OCI-LY7 (cell line): ENCODE results near the gene TRA2A. TPM values are rescaled to one million over a fixed set of nuclear protein-coding genes. Genes with fewer than 3 reads are reported as not detected.
A peak's percentile ranks its signal among the peaks of the same experiment; 100 is the strongest.

ENCODE experiments used
- BruUV-seq: library from RNA; stranded (reverse); fragments of 400-500 nt; replicated peaks from 2 replicates; lab custom pipeline; 2021; lab: Mats Ljungman, UMichigan
- CTCF ChIA-PET: fragments of 300-600 bp; sonication (Branson Sonifier 250); formaldehyde crosslinking; loops from one replicate; lab custom pipeline; 2022; ENCODE audit warnings: antibody characterized with exemption; ENCODE audit not compliant: unreplicated experiment; lab: Charles Lee
- POLR2A ChIA-PET: fragments of 300-600 bp; sonication (Branson Sonifier 250); formaldehyde crosslinking; loops from one replicate; lab custom pipeline; 2022; ENCODE audit warnings: antibody characterized with exemption; lab: Charles Lee
- DNase-seq: peaks from one replicate; pipeline ENCODE4 v3.0.0-alpha.2; 2015; ENCODE audit warnings: low spot score
- H2AFZ ChIP-seq: fragments of 200-600 bp; sonication (generic), shearing (Covaris generic); 2 replicates; pipeline ENCODE4 v1.6.1; 2014; ENCODE audit warnings: mild to moderate bottlenecking, antibody characterized with exemption, low read length, moderate library complexity
- H3K27ac ChIP-seq: fragments of 200-600 bp; sonication (generic); 2 replicates; pipeline ENCODE4 v1.5.1; 2014; ENCODE audit warnings: mixed run types, low read depth, mild to moderate bottlenecking, moderate library complexity, low read length, inconsistent platforms; ENCODE audit not compliant: poor library complexity, severe bottlenecking
- H3K36me3 ChIP-seq: fragments of 200-600 bp; sonication (generic); 2 replicates; pipeline ENCODE4 v1.6.1; 2014; ENCODE audit warnings: mild to moderate bottlenecking, antibody characterized with exemption, low read length, moderate library complexity, mixed read lengths; ENCODE audit not compliant: insufficient read depth
- H3K4me1 ChIP-seq: fragments of 200-600 bp; sonication (generic); 2 replicates; pipeline ENCODE4 v1.5.1; 2014; ENCODE audit warnings: mild to moderate bottlenecking, low read length; ENCODE audit not compliant: insufficient read depth, poor library complexity, severe bottlenecking
- H3K4me2 ChIP-seq: fragments of 200-600 bp; sonication (generic); 2 replicates; pipeline ENCODE4 v1.6.1; 2014; ENCODE audit warnings: mild to moderate bottlenecking, low read length
- H3K4me3 ChIP-seq: fragments of 200-600 bp; sonication (generic); 2 replicates; pipeline ENCODE4 v1.5.1; 2014; ENCODE audit warnings: mild to moderate bottlenecking, low read depth, low read length; ENCODE audit not compliant: poor library complexity, severe bottlenecking
- H3K79me2 ChIP-seq: fragments of 200-600 bp; sonication (generic); 2 replicates; pipeline ENCODE4 v1.6.1; 2016; ENCODE audit warnings: low read depth, mild to moderate bottlenecking, low read length, moderate library complexity, mixed read lengths; ENCODE audit not compliant: insufficient read depth
- H3K9me2 ChIP-seq: fragments of 200-600 bp; sonication (generic); 2 replicates; pipeline ENCODE4 v1.6.1; 2016; ENCODE audit warnings: mild to moderate bottlenecking, low read length, mixed read lengths; ENCODE audit not compliant: insufficient read depth
- H3K9me3 ChIP-seq: fragments of 200-600 bp; sonication (generic); 2 replicates; pipeline ENCODE4 v1.6.1; 2014; ENCODE audit warnings: mild to moderate bottlenecking, mixed run types, low read length, mixed read lengths
- H4K20me1 ChIP-seq: fragments of 200-600 bp; sonication (generic); 2 replicates; pipeline ENCODE4 v1.6.1; 2014; ENCODE audit warnings: mild to moderate bottlenecking, antibody characterized with exemption, low read length, moderate library complexity, mixed read lengths; ENCODE audit not compliant: insufficient read depth
- CTCF ChIP-seq: fragments of 200-600 bp; sonication (generic); conservative IDR thresholded peaks from 2 replicates; pipeline ENCODE4 v1.5.1; 2014; ENCODE audit warnings: mild to moderate bottlenecking, antibody characterized with exemption, low read length, moderate library complexity, mixed read lengths
- EZH2phosphoT487 ChIP-seq: fragments of 200-600 bp; sonication (generic); IDR thresholded peaks from 2 replicates; pipeline ENCODE4 v1.6.1; 2018; ENCODE audit warnings: low read depth, borderline replicate concordance, mild to moderate bottlenecking, mixed run types, antibody characterized with exemption, low read length, moderate library complexity, mixed read lengths
- intact Hi-C: fragments of 100-400 bp; cut with micrococcal nuclease; formaldehyde crosslinking; loops from one replicate; pipeline ENCODE4 v1.10.0; 2022; ENCODE audit not compliant: unreplicated experiment
- total RNA-seq, 2 experiments: library from RNA; depleted of rRNA in 1 of 2; stranded (reverse); fragments of >200 nt in 1 of 2; shearing (Covaris generic) in 1 of 2; gene quantifications; 2 replicates each; pipeline ENCODE4 v1.2.3, GENCODE V29; 2014 to 2022

The TRA2A gene
- total RNA-seq, 2 experiments from 2014 or later, result 41.4 to 129 TPM

DNA sequence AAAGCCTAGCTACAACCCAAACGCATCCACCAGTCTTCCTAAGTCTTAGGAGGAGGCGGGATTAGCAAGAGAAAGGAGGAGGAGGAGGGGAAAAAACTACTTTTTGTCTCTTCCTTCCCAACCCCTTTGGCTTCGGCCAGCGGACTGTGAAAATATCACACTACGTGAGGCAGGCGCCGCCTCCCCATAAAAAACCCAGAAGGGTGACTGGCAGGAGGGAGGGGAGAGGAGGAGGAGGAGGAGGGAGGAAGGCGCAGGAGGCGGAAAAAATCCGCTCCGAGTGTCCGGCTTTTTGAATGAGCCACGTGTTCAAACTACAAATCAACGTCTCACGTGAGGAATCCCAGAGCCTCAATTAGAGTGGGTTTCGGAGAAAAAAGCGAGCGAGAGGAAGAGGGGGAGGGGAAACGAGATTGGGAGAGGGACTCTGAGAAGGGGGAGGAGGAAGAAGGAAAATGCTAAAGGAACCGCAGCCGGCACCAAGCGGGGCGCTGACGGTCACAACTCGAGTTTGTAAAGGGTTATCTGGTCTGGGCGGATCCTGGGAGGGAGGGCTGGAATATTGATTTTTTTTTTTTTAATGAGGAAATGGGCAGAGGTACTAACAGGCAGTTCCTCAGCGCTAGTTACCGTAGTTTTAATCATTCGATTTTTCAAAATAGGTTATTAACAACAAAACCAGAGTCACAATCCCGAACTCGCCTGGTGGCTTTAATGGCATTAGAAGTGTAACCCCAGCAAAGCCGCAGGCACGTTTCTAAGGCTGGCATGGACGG lies 61.3 kb downstream of the TRA2A start, which contains the start of gene IGF2BP3:
TSS of gene IGF2BP3 (minus strand) at position 162 of the 776 bp plus-strand sequence. CDS start 381 bp downstream, outside the sequence.
- Histone ChIP-seq H4K20me1 (peaks cover 14% of the 10 kb centered on the region), H3K4me2 (peak within 1 kb of the TSS; percentile 100), H3K36me3 (no peaks in the 10 kb centered on the region; the same call in 1 of the 2 replicates), H2AFZ (peak within 1 kb of the TSS; percentile 27), H3K4me1 (peaks cover 20% of the 10 kb centered on the region), H3K4me3 (peak within 1 kb of the TSS; percentile 85), H3K9me3 (no peaks in the 10 kb centered on the region), H3K9me2 (no peaks in the 10 kb centered on the region), H3K79me2 (peaks cover 66% of the 10 kb centered on the region), H3K27ac (peak within 1 kb of the TSS; percentile 90)
- ChIA-PET POLR2A (interaction anchor here (0.7 to 1.5 kb wide), 4 partner anchors 9 to 108 kb away, joined by 3 to 7 read pairs (median 4); no protein-coding TSS in a partner anchor), CTCF (no interaction called here)
- TF ChIP-seq EZH2phosphoT487 (no peak), CTCF (no peak; the same call in 1 of the 2 replicates)
- peak; percentile 93 for DNase-seq
- intact Hi-C loops, result loop anchor here (1.0 to 10.0 kb wide), 3 partner anchors 102 to 456 kb away; partner anchors contain the start of gene HYCC1
- no TSS peak for BruUV-seq

GRCh38 chr7:23469961-23470250 lies 61.9 kb downstream of the TRA2A start:
- intact Hi-C loops, result loop anchor here (1.0 to 10.0 kb wide), 3 partner anchors 102 to 455 kb away; partner anchors contain the start of gene HYCC1
- CTCF ChIA-PET, result interaction anchor here (1.5 kb wide), 1 partner anchor 13 kb away, joined by 3 read pairs; no protein-coding TSS in a partner anchor
- Histone ChIP-seq H2AFZ (peak overlapping the region; percentile 27; the same call in 1 of the 2 replicates), H3K9me3 (no peaks in the 10 kb centered on the region), H3K79me2 (peaks cover 66% of the 10 kb centered on the region), H3K4me2 (peak overlapping the region; percentile 100), H3K36me3 (no peaks in the 10 kb centered on the region; the same call in 1 of the 2 replicates), H3K4me1 (peaks cover 26% of the 10 kb centered on the region), H3K27ac (peak overlapping the region; percentile 90), H3K9me2 (no peaks in the 10 kb centered on the region), H3K4me3 (peak overlapping the region; percentile 85), H4K20me1 (peaks cover 16% of the 10 kb centered on the region)
- no peak for DNase-seq
- POLR2A ChIA-PET, result interaction anchor here (0.7 to 1.5 kb wide), 4 partner anchors 9 to 107 kb away, joined by 3 to 7 read pairs (median 4); no protein-coding TSS in a partner anchor
- BruUV-seq, result TSS peak; percentile 83
- 0 out of 2 replicates have a peak, but pooled peaks have one; percentile 13 for TF ChIP-seq CTCF
- TF ChIP-seq EZH2phosphoT487, result no peak
